Smooth muscle cell (in vitro differentiated cells): Measurements from ENCODE around the gene ARHGAP15. TPM values are rescaled to one million over a fixed set of nuclear protein-coding genes. Genes with fewer than 3 reads are reported as not detected.

Experiments
- DNase-seq: peaks from one replicate; lab custom pipeline; 2025; ENCODE audit not compliant: unreplicated experiment; lab: John Stamatoyannopoulos, UW
- H2AFZ ChIP-seq: fragments of 200-600 bp; sonication (generic); 2 replicates; pipeline ENCODE4 v1.6.0; 2016; ENCODE audit warnings: antibody characterized with exemption, low read depth, mild to moderate bottlenecking
- H3F3A ChIP-seq: fragments of 200-600 bp; sonication (generic); 2 replicates; pipeline ENCODE4 v1.6.0; 2017; ENCODE audit warnings: antibody characterized with exemption, low read depth
- H3K27ac ChIP-seq: fragments of 200-600 bp; sonication (generic); 2 replicates; pipeline ENCODE4 v1.5.1; 2016; ENCODE audit warnings: low read depth, mild to moderate bottlenecking
- H3K27me3 ChIP-seq: fragments of 200-600 bp; sonication (generic); 2 replicates; pipeline ENCODE4 v1.6.1; 2016; ENCODE audit warnings: low read depth, mild to moderate bottlenecking
- H3K36me3 ChIP-seq: fragments of 200-600 bp; sonication (generic); 2 replicates; pipeline ENCODE4 v1.5.1; 2016; ENCODE audit warnings: low read depth
- H3K4me1 ChIP-seq: fragments of 200-600 bp; sonication (generic); 2 replicates; pipeline ENCODE4 v1.5.1; 2016; ENCODE audit warnings: low read depth
- H3K4me2 ChIP-seq: fragments of 200-600 bp; sonication (generic); 2 replicates; pipeline ENCODE4 v1.6.0; 2016; ENCODE audit warnings: mild to moderate bottlenecking
- H3K4me3 ChIP-seq: fragments of 200-600 bp; sonication (generic); 2 replicates; pipeline ENCODE4 v1.5.1; 2016; ENCODE audit warnings: mild to moderate bottlenecking
- H3K79me2 ChIP-seq: fragments of 200-600 bp; sonication (generic); 2 replicates; pipeline ENCODE4 v1.6.0; 2016; ENCODE audit warnings: low read depth, mild to moderate bottlenecking
- H3K9ac ChIP-seq: fragments of 200-600 bp; sonication (generic); 2 replicates; pipeline ENCODE4 v1.6.0; 2016; ENCODE audit warnings: low read depth
- H3K9me3 ChIP-seq: fragments of 200-600 bp; sonication (generic); replicated peaks from 2 replicates; pipeline ENCODE4 v1.5.1; 2016; ENCODE audit warnings: low read depth
- H4K20me1 ChIP-seq: fragments of 200-600 bp; sonication (generic); 2 replicates; pipeline ENCODE4 v1.6.0; 2016; ENCODE audit warnings: low read depth
- CTCF ChIP-seq: fragments of 200-600 bp; sonication (generic); IDR thresholded peaks from 2 replicates; pipeline ENCODE4 v1.5.1; 2017; ENCODE audit warnings: borderline replicate concordance, mild to moderate bottlenecking, antibody characterized with exemption; ENCODE audit not compliant: insufficient read depth, poor library complexity, severe bottlenecking
- WGBS: methylation state at CpG from one replicate; pipeline ENCODE4 v1.1.7; 2016; ENCODE audit warnings: low lambda C conversion rate; 5-methylcytosine and 5-hydroxymethylcytosine counted together
- polyA plus RNA-seq: library from polyadenylated mRNA; unstranded; fragments of >200 nt; fragmentation: Nextera tagmentation; extraction: Ambion mirVana; gene quantifications from 2 replicates; pipeline ENCODE4 v1.2.1, GENCODE V29; 2016
- total RNA-seq: library from RNA; depleted of rRNA; stranded (reverse); fragments of >200 nt; gene quantifications from 2 replicates; pipeline ENCODE4 v1.2.3, GENCODE V29; 2014

The ARHGAP15 gene
- total and polyA plus RNA-seq, 2 experiments from 2014 or later: not detected

- WGBS: 91% methylated on average over 2 of the region's 2 CpGs
- DNase-seq: no peak
- H3K4me3 ChIP-seq: no peak overlapping the region
- no peak overlapping the region for H3K27ac ChIP-seq
- H4K20me1 ChIP-seq: no peaks in the 10 kb centered on the region
- H3K79me2 ChIP-seq: no peaks in the 10 kb centered on the region
- H3F3A ChIP-seq: no peaks in the 10 kb centered on the region
- no peaks in the 10 kb centered on the region for H3K36me3 ChIP-seq
- no peak overlapping the region for H3K9ac ChIP-seq
- no peak overlapping the region for H3K4me2 ChIP-seq
- no peaks in the 10 kb centered on the region for H3K4me1 ChIP-seq
- TF ChIP-seq CTCF: no peak
- H2AFZ ChIP-seq: no peak overlapping the region
- H3K9me3 ChIP-seq: no peaks in the 10 kb centered on the region
- no peaks in the 10 kb centered on the region for H3K27me3 ChIP-seq
Observed at GRCh38 chr2:143329288-143329687, 200.1 kb downstream of the ARHGAP15 start.

GRCh38 chr2:143333168-143333791 lies 204.1 kb downstream of the ARHGAP15 start:
- no peak for DNase-seq
- no peak overlapping the region for H3K4me3 ChIP-seq
- H3F3A ChIP-seq: no peaks in the 10 kb centered on the region
- H3K4me2 ChIP-seq: no peak overlapping the region
- no peak for TF ChIP-seq CTCF
- H3K27ac ChIP-seq: no peak overlapping the region
- no peaks in the 10 kb centered on the region for H3K27me3 ChIP-seq
- WGBS: 90% methylated on average over 9 of the region's 9 CpGs
- no peaks in the 10 kb centered on the region for H3K79me2 ChIP-seq
- no peaks in the 10 kb centered on the region for H3K36me3 ChIP-seq
- no peak overlapping the region for H3K9ac ChIP-seq
- H2AFZ ChIP-seq: no peak overlapping the region
- H3K9me3 ChIP-seq: no peaks in the 10 kb centered on the region
- no peaks in the 10 kb centered on the region for H3K4me1 ChIP-seq
- no peaks in the 10 kb centered on the region for H4K20me1 ChIP-seq

GRCh38 chr2:143333847-143334246 lies 204.6 kb downstream of the ARHGAP15 start:
- WGBS: 88% methylated on average over 1 of the region's 1 CpG
- H3K4me2 ChIP-seq: no peak overlapping the region
- no peak overlapping the region for H3K27ac ChIP-seq
- no peak overlapping the region for H2AFZ ChIP-seq
- DNase-seq: no peak
- H3F3A ChIP-seq: no peaks in the 10 kb centered on the region
- no peak overlapping the region for H3K4me3 ChIP-seq
- no peaks in the 10 kb centered on the region for H3K79me2 ChIP-seq
- H4K20me1 ChIP-seq: no peaks in the 10 kb centered on the region
- H3K27me3 ChIP-seq: no peaks in the 10 kb centered on the region
- H3K36me3 ChIP-seq: no peaks in the 10 kb centered on the region
- H3K9me3 ChIP-seq: no peaks in the 10 kb centered on the region
- TF ChIP-seq CTCF: no peak
- H3K4me1 ChIP-seq: no peaks in the 10 kb centered on the region
- no peak overlapping the region for H3K9ac ChIP-seq

- no peaks in the 10 kb centered on the region for H3K79me2 ChIP-seq
- H4K20me1 ChIP-seq: no peaks in the 10 kb centered on the region
- H3K36me3 ChIP-seq: no peaks in the 10 kb centered on the region
- no peaks in the 10 kb centered on the region for H3K4me1 ChIP-seq
- H3F3A ChIP-seq: no peaks in the 10 kb centered on the region
- H3K27ac ChIP-seq: no peak overlapping the region
- H3K9ac ChIP-seq: no peak overlapping the region
- 83% methylated on average over 4 of the region's 4 CpGs for WGBS
- no peak for TF ChIP-seq CTCF
- no peak overlapping the region for H3K4me3 ChIP-seq
- H3K27me3 ChIP-seq: no peaks in the 10 kb centered on the region
- H3K4me2 ChIP-seq: no peak overlapping the region
- peak overlapping the region; percentile 34 for H2AFZ ChIP-seq
- no peaks in the 10 kb centered on the region for H3K9me3 ChIP-seq
- DNase-seq: no peak
Observed at GRCh38 chr2:143334837-143335236, 205.6 kb downstream of the ARHGAP15 start.
